NCI-H2107 treated with DMSO at 0.1 percent for 48 hours (cell line): ENCODE results near the gene KIAA0513.
A peak's percentile ranks its signal among the peaks of the same experiment; 100 is the strongest.

Experiments used
- DNase-seq: peaks from one replicate; lab custom pipeline; 2025; ENCODE audit not compliant: unreplicated experiment; lab: John Stamatoyannopoulos, UW

The KIAA0513 gene

GRCh38 chr16:85004587-85005205 is 22.9 kb upstream of the KIAA0513 start:
- no peak for DNase-seq

GRCh38 chr16:85005285-85006069 is 22.1 kb upstream of the KIAA0513 start:
- no peak for DNase-seq

GRCh38 chr16:85006639-85007038 is 21.0 kb upstream of the KIAA0513 start:
- no peak for DNase-seq

- DNase-seq = no peak
These were observed 19.9 kb upstream of the KIAA0513 start for GRCh38 chr16:85007496-85008214.

- DNase-seq = no peak
These were observed 19.3 kb upstream of the KIAA0513 start for GRCh38 chr16:85008271-85008670.

- DNase-seq = no peak
These were observed 17.1 kb upstream of the KIAA0513 start for GRCh38 chr16:85010446-85010930.

GRCh38 chr16:85010931-85011845 is 16.4 kb upstream of the KIAA0513 start, which contains the start of gene ZDHHC7:
TSS of gene ZDHHC7 (minus strand) at chr16:85011535. CDS start at chr16:84990618, 20,917 bp downstream.
- peak; percentile 30 for DNase-seq

GRCh38 chr16:85011846-85012284 is 15.7 kb upstream of the KIAA0513 start:
- DNase-seq = no peak

- no peak for DNase-seq
These were observed 13.3 kb upstream of the KIAA0513 start for GRCh38 chr16:85014311-85014710.

GRCh38 chr16:85015481-85016187 is 12.0 kb upstream of the KIAA0513 start:
- no peak for DNase-seq

GRCh38 chr16:85017151-85017550 is 10.4 kb upstream of the KIAA0513 start:
- no peak for DNase-seq

- DNase-seq = no peak
These were observed 10.0 kb upstream of the KIAA0513 start for GRCh38 chr16:85017633-85018032.

- DNase-seq = no peak
These were observed 8.9 kb upstream of the KIAA0513 start for GRCh38 chr16:85018529-85019236.

- peak; percentile 37 for DNase-seq
These were observed 7.8 kb upstream of the KIAA0513 start for GRCh38 chr16:85019659-85020245.

GRCh38 chr16:85025781-85026653 is 1.6 kb upstream of the KIAA0513 start:
- DNase-seq = no peak

- DNase-seq = no peak
These were observed 892 bp upstream of the KIAA0513 start for GRCh38 chr16:85026703-85027102.

- DNase-seq = no peak
These were observed 526 bp downstream of the KIAA0513 start for GRCh38 chr16:85027958-85028684.
